K562 (cell line): ENCODE data around the gene R3HDM2. TPM values are rescaled to one million over a fixed set of nuclear protein-coding genes. Genes with fewer than 3 reads are reported as not detected.
A peak's percentile ranks its signal among the peaks of the same experiment; 100 is the strongest.

Experiments used
- ATAC-seq: fragments of 200-7000 bp; cut with Tn5 transposase; 3 replicates; pipeline ENCODE4 v1.9.1; 2020; ENCODE audit warnings: moderate library complexity
- BruUV-seq: library from RNA; stranded (reverse); fragments of 400-500 nt; replicated peaks from 2 replicates; lab custom pipeline; 2021; lab: Mats Ljungman, UMichigan
- CTCF ChIA-PET: fragments of 300-600 bp; formaldehyde crosslinking; extraction: SDS; loops from one replicate; lab custom pipeline; 2021; ENCODE audit warnings: low intra/inter-chr PET ratio; lab: Yijun Ruan, JAX
- POLR2A ChIA-PET: fragments of 300-600, 350-650 bp; sonication (Branson Sonifier 250); formaldehyde crosslinking; extraction: SDS; loops from one replicate; lab custom pipeline; 2021; ENCODE audit warnings: antibody characterized with exemption, inconsistent platforms; lab: Yijun Ruan, JAX
- DNase-seq, 4 experiments: peaks; one replicate each; pipeline versions ENCODE4 v3.0.0 to v3.0.0-alpha.2; 2011 to 2018; ENCODE audit warnings: low spot score in 3 of 4, mixed read lengths in 3 of 4; ENCODE audit errors: extremely low read depth in 1 of 4
- FAIRE-seq: peaks from 2 replicates; lab custom pipeline; 2011; peaks lifted over from hg19 to GRCh38; lab: Jason Lieb, UNC
- H2AFZ ChIP-seq: 2 replicates; pipeline ENCODE4 v1.6.0; 2011; ENCODE audit warnings: low read depth, low read length, control low read depth, inconsistent platforms
- H3K27ac ChIP-seq: fragments of 200-600 bp; 3 replicates; pipeline ENCODE4 v1.8.0; 2011; ENCODE audit warnings: low read depth, mild to moderate bottlenecking, control low read depth, inconsistent platforms, low read length, moderate library complexity, mixed read lengths; ENCODE audit errors: extremely low read depth
- H3K27me3 ChIP-seq, 2 experiments: fragments of 300-600 bp in 1 of 2; 2 replicates in 1 of 2; 3 replicates in 1 of 2; pipeline versions ENCODE4 v1.6.0 to v1.8.0; 2011; ENCODE audit warnings: inconsistent platforms in 2 of 2, low read length in 2 of 2, mild to moderate bottlenecking in 1 of 2, mixed read lengths in 1 of 2, moderate library complexity in 1 of 2; ENCODE audit not compliant: control insufficient read depth in 2 of 2, insufficient read depth in 2 of 2
- H3K36me3 ChIP-seq: fragments of 300-600 bp; 3 replicates; pipeline ENCODE4 v1.8.0; 2011; ENCODE audit warnings: mild to moderate bottlenecking, low read length, inconsistent platforms; ENCODE audit not compliant: control insufficient read depth, insufficient read depth
- H3K4me1 ChIP-seq, 2 experiments: fragments of 200-600 bp in 1 of 2; replicated peaks in 1 of 2; 2 replicates in 1 of 2; 3 replicates in 1 of 2; pipeline versions ENCODE4 v1.5.1 to v1.8.0; 2011; ENCODE audit warnings: inconsistent platforms in 2 of 2, low read length in 2 of 2, mild to moderate bottlenecking in 1 of 2, mixed read lengths in 1 of 2, moderate library complexity in 1 of 2; ENCODE audit not compliant: control insufficient read depth in 2 of 2, insufficient read depth in 2 of 2
- H3K4me2 ChIP-seq: 2 replicates; pipeline ENCODE4 v1.6.1; 2011; ENCODE audit warnings: low read length, control low read depth, inconsistent platforms, mixed read lengths; ENCODE audit not compliant: insufficient read depth
- H3K4me3 ChIP-seq: fragments of 200-600 bp; sonication (generic), shearing (Covaris generic); 2 replicates; pipeline ENCODE4 v1.5.1; 2016; ENCODE audit warnings: control low read depth, inconsistent platforms
- H3K79me2 ChIP-seq: fragments of 200-600 bp; 3 replicates; pipeline ENCODE4 v1.8.0; 2011; ENCODE audit warnings: low read length, inconsistent platforms; ENCODE audit not compliant: control insufficient read depth, insufficient read depth
- H3K9ac ChIP-seq, 2 experiments: 2 replicates each; pipeline versions ENCODE4 v1.6.0 to v1.6.1; 2011; ENCODE audit warnings: low read depth in 2 of 2, low read length in 2 of 2, control low read depth in 1 of 2, inconsistent platforms in 1 of 2, mild to moderate bottlenecking in 1 of 2, mixed read lengths in 1 of 2; ENCODE audit not compliant: insufficient read depth in 1 of 2
- H3K9me1 ChIP-seq: one replicate; pipeline ENCODE4 v1.6.0; 2011; ENCODE audit warnings: inconsistent platforms, mild to moderate bottlenecking, low read length, moderate library complexity; ENCODE audit not compliant: control insufficient read depth, insufficient read depth
- H3K9me3 ChIP-seq: replicated peaks from 2 replicates; pipeline ENCODE4 v1.5.1; 2011; ENCODE audit warnings: low read depth, low read length, inconsistent platforms; ENCODE audit not compliant: control insufficient read depth, insufficient read depth
- H4K20me1 ChIP-seq: replicated peaks from 2 replicates; pipeline ENCODE4 v1.6.1; 2011; ENCODE audit warnings: low read length, inconsistent platforms, mixed read lengths; ENCODE audit not compliant: control insufficient read depth, insufficient read depth
- NFIC ChIP-seq: fragments of 450-650 bp; IDR thresholded peaks from 2 replicates; pipeline ENCODE4 v1.6.1; 2017; ENCODE audit warnings: mild to moderate bottlenecking, inconsistent platforms
- SRSF1 ChIP-seq: fragments of 200-400 bp; formaldehyde crosslinking; IDR thresholded peaks from 2 replicates; pipeline ENCODE4 v1.6.1; 2017; ENCODE audit warnings: mild to moderate bottlenecking, low read depth, low read length, moderate library complexity
- XRCC5 ChIP-seq: fragments of 200-400 bp; formaldehyde crosslinking; IDR thresholded peaks from 2 replicates; pipeline ENCODE4 v1.6.1; 2017; ENCODE audit warnings: low read depth, mild to moderate bottlenecking, low read length
- ZNF217 ChIP-seq: sonication (generic); formaldehyde crosslinking; IDR thresholded peaks from 2 replicates; pipeline ENCODE4 v1.8.0; 2022; ENCODE audit warnings: mild to moderate bottlenecking, missing genetic modification reagents
- WGBS: fragments of 100-300 bp; shearing (Covaris generic); methylation state at CpG from one replicate; pipeline ENCODE4 v1.1.6; 2016; ENCODE audit warnings: low coverage, mixed read lengths; ENCODE audit not compliant: insufficient coverage; ENCODE audit errors: missing lambda C conversion rate; 5-methylcytosine and 5-hydroxymethylcytosine counted together
- in situ Hi-C: fragments of 300-500 bp; cut with MboI; formaldehyde crosslinking; loops from 4 replicates; pipeline ENCODE4 v1.15.0; 2018; ENCODE audit warnings: inconsistent platforms, mixed read lengths
- intact Hi-C: fragments of 100-400 bp; cut with micrococcal nuclease; formaldehyde crosslinking; loops from 2 replicates; pipeline ENCODE4 v1.14.2; 2022
- polyA plus RNA-seq, 8 experiments: library from polyadenylated mRNA; depleted of rRNA in 4 of 8; stranded (reverse) in 5 of 8; unstranded in 3 of 8; fragments of >200 nt; fragmentation: Nextera tagmentation in 2 of 8; fragmentation: Illumina TruSeq in 1 of 8; extraction: Ambion mirVana in 2 of 8; extraction: Trizol in 1 of 8; gene quantifications; 2 replicates each; pipeline versions ENCODE4 v1.2.1 to v1.2.3, GENCODE V29; 2011 to 2014; ENCODE audit warnings: inconsistent platforms in 1 of 8, missing spikeins in 1 of 8
- total RNA-seq, 7 experiments: library from RNA; depleted of rRNA in 6 of 7; stranded (reverse); fragments of >200 nt in 6 of 7; fragmentation: Illumina TruSeq in 2 of 7; extraction: Trizol in 2 of 7; gene quantifications; 2 replicates each; pipeline versions ENCODE4 v1.2.1 to v1.2.3, GENCODE V29; 2011 to 2021; ENCODE audit warnings: low replicate concordance in 1 of 7
- TF ChIP-seq, protein P1 (sequence below), 2 experiments: IDR thresholded peaks; 2 replicates each; pipeline ENCODE4 v1.6.1; 2011; ENCODE audit warnings: borderline replicate concordance in 1 of 2, control low read depth in 1 of 2, low read depth in 1 of 2, low read length in 1 of 2, mild to moderate bottlenecking in 1 of 2, mixed read lengths in 1 of 2, moderate library complexity in 1 of 2; ENCODE audit not compliant: insufficient read depth in 1 of 2, insufficient read length in 1 of 2, poor library complexity in 1 of 2, severe bottlenecking in 1 of 2; ENCODE audit errors: extremely low read depth in 1 of 2
- TF ChIP-seq, protein P2 (sequence below): fragments of 200-800 bp; sonication (Bioruptor generic); IDR thresholded peaks from 2 replicates; pipeline ENCODE4 v1.6.1; 2017; ENCODE audit warnings: missing genetic modification characterization, missing compliant biosample characterization

The R3HDM2 gene
- total and polyA plus RNA-seq, 9 of the 15 experiments (the other 6 are each of a cell fraction or from before 2014, with no cell fraction given) = 3.3 to 18.8 (median 9.0) TPM

DNA sequence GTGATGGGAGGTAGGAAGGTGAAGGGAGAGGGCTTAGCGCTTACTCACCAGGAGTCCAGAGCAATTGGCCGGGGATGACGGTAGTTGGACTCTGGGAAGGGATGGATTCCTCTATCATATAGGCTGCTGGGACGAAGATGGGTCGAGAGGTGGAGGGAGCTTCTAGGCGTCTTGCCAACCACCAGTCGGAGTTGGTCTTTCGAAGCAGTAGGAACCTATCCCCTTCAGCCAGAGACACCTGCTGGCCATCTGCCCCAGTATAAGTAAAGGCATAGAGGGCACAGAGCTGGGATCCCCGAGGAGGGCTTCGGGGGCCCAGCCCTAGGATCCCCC, 48.2 kb upstream of the R3HDM2 start:
- FAIRE-seq (no peak), DNase-seq (no peak), ATAC-seq (no peak)
- in situ Hi-C loops (no loop called here), intact Hi-C loops (no loop called here)
- Histone ChIP-seq H3K4me2 (no peak overlapping the region), H4K20me1 (no peaks in the 10 kb centered on the region), H3K4me1 (peaks cover 37 to 51% of the 10 kb centered on the region in 2 experiments), H3K9me3 (no peaks in the 10 kb centered on the region), H3K27me3 (no peaks in the 10 kb centered on the region), H3K79me2 (no peaks in the 10 kb centered on the region), H3K9me1 (no peaks in the 10 kb centered on the region), H3K36me3 (no peaks in the 10 kb centered on the region), H3K9ac (no peak overlapping the region; a peak in 1 of 4 replicates), H3K4me3 (no peak overlapping the region), H3K27ac (no peak overlapping the region), H2AFZ (peak overlapping the region; percentile 93; the same call in 1 of the 2 replicates)
- TF ChIP-seq, protein P1, sequence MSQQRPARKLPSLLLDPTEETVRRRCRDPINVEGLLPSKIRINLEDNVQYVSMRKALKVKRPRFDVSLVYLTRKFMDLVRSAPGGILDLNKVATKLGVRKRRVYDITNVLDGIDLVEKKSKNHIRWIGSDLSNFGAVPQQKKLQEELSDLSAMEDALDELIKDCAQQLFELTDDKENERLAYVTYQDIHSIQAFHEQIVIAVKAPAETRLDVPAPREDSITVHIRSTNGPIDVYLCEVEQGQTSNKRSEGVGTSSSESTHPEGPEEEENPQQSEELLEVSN (IDR thresholded peaks at IDR 0.05; ENCODE audit: borderline replicate concordance in 1 of 2, extremely low read depth in 1 of 2, insufficient read depth in 1 of 2, insufficient read length in 1 of 2, low read depth in 1 of 2, low read length in 1 of 2, poor library complexity in 1 of 2, severe bottlenecking in 1 of 2) = no peak
- TF ChIP-seq XRCC5 (no peak), ZNF217 (CRISPR knock-in tag) (no peak), SRSF1 (no peak), NFIC (0 out of 2 replicates have a peak, but pooled peaks have one; percentile 10)
- TF ChIP-seq, protein P2, sequence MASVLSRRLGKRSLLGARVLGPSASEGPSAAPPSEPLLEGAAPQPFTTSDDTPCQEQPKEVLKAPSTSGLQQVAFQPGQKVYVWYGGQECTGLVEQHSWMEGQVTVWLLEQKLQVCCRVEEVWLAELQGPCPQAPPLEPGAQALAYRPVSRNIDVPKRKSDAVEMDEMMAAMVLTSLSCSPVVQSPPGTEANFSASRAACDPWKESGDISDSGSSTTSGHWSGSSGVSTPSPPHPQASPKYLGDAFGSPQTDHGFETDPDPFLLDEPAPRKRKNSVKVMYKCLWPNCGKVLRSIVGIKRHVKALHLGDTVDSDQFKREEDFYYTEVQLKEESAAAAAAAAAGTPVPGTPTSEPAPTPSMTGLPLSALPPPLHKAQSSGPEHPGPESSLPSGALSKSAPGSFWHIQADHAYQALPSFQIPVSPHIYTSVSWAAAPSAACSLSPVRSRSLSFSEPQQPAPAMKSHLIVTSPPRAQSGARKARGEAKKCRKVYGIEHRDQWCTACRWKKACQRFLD (CRISPR knock-in tag) = 0 out of 2 replicates have a peak, but pooled peaks have one; percentile 64
- POLR2A ChIA-PET = interaction anchor here (0.7 to 2.1 kb wide), 2 partner anchors 9 to 18 kb away, joined by 4 to 5 read pairs; no protein-coding TSS in a partner anchor
- WGBS = 73% methylated on average over 10 of the region's 10 CpGs
- CTCF ChIA-PET = no interaction called here
- no TSS peak for BruUV-seq
